Endothelial cell of umbilical vein (primary cell): ENCODE measurements around the gene CLDN9. TPM values are rescaled to one million over a fixed set of nuclear protein-coding genes. Genes with fewer than 3 reads are reported as not detected.

Source experiments
- BruUV-seq: library from RNA; stranded (reverse); fragments of 400-500 nt; replicated peaks from 2 replicates; lab custom pipeline; 2021; lab: Mats Ljungman, UMichigan
- CTCF ChIA-PET: fragments of 300-600, 350-600 bp; sonication (Branson Sonifier 250); formaldehyde crosslinking; loops from one replicate; lab custom pipeline; 2021; ENCODE audit warnings: antibody characterized with exemption, inconsistent platforms; lab: Charles Lee
- POLR2A ChIA-PET: fragments of 300-600, 350-600 bp; sonication (Branson Sonifier 250); formaldehyde crosslinking; loops from one replicate; lab custom pipeline; 2021; ENCODE audit warnings: antibody characterized with exemption, inconsistent platforms; lab: Charles Lee
- DNase-seq: peaks from one replicate; pipeline ENCODE4 v3.0.0-alpha.2; 2011; ENCODE audit warnings: low read depth, low spot score
- FAIRE-seq: peaks from 2 replicates; lab custom pipeline; 2011; peaks lifted over from hg19 to GRCh38; lab: Jason Lieb, UNC
- H2AFZ ChIP-seq: 2 replicates; pipeline ENCODE4 v1.6.0; 2012; ENCODE audit warnings: low read depth, low read length, control low read depth, inconsistent platforms
- H3K27ac ChIP-seq: 2 replicates; pipeline ENCODE4 v1.5.1; 2011; ENCODE audit warnings: low read depth, mild to moderate bottlenecking, control low read depth, low read length, moderate library complexity; ENCODE audit not compliant: insufficient read depth
- H3K27me3 ChIP-seq, 2 experiments: 2 replicates each; pipeline versions ENCODE4 v1.6.0 to v1.6.1; 2011; ENCODE audit warnings: low read length in 2 of 2, mixed read lengths in 1 of 2; ENCODE audit not compliant: control insufficient read depth in 2 of 2, insufficient read depth in 2 of 2
- H3K36me3 ChIP-seq, 2 experiments: 2 replicates in 1 of 2; 3 replicates in 1 of 2; pipeline ENCODE4 v1.5.1; 2011; ENCODE audit warnings: low read length in 2 of 2, mild to moderate bottlenecking in 1 of 2, moderate library complexity in 1 of 2; ENCODE audit not compliant: control insufficient read depth in 2 of 2, insufficient read depth in 2 of 2; ENCODE audit errors: extremely low read depth in 1 of 2
- H3K4me1 ChIP-seq: 3 replicates; pipeline ENCODE4 v1.5.1; 2011; ENCODE audit warnings: mild to moderate bottlenecking, low read length; ENCODE audit not compliant: control insufficient read depth, insufficient read depth; ENCODE audit errors: extremely low read depth
- H3K4me2 ChIP-seq: 2 replicates; pipeline ENCODE4 v1.6.1; 2011; ENCODE audit warnings: low read length, control low read depth, mixed read lengths; ENCODE audit not compliant: insufficient read depth
- H3K4me3 ChIP-seq, 3 experiments: fragments of 200-600 bp in 1 of 3; sonication (generic), shearing (Covaris generic) in 1 of 3; replicated peaks in 1 of 3; 2 replicates each; pipeline ENCODE4 v1.5.1; 2011 to 2016; ENCODE audit warnings: control low read depth in 3 of 3, low read length in 3 of 3, mild to moderate bottlenecking in 2 of 3, inconsistent platforms in 1 of 3, low read depth in 1 of 3, moderate library complexity in 1 of 3; ENCODE audit not compliant: insufficient read depth in 1 of 3
- H3K79me2 ChIP-seq: 2 replicates; pipeline ENCODE4 v1.6.0; 2012; ENCODE audit warnings: low read length, inconsistent platforms; ENCODE audit not compliant: control insufficient read depth, insufficient read depth
- H3K9ac ChIP-seq: replicated peaks from 2 replicates; pipeline ENCODE3; 2011; ENCODE audit warnings: low read length, control low read depth; ENCODE audit not compliant: insufficient read depth; ENCODE audit errors: extremely low read depth
- H3K9me1 ChIP-seq: replicated peaks from 3 replicates; pipeline ENCODE4 v1.6.0; 2011; ENCODE audit warnings: mild to moderate bottlenecking, low read length; ENCODE audit not compliant: control insufficient read depth, insufficient read depth; ENCODE audit errors: extremely low read depth
- H3K9me3 ChIP-seq: replicated peaks from 2 replicates; pipeline ENCODE4 v1.5.1; 2012; ENCODE audit warnings: low read length, inconsistent platforms; ENCODE audit not compliant: control insufficient read depth, insufficient read depth
- H4K20me1 ChIP-seq: replicated peaks from 2 replicates; pipeline ENCODE3; 2011; ENCODE audit warnings: mild to moderate bottlenecking, low read length; ENCODE audit not compliant: control insufficient read depth, insufficient read depth; ENCODE audit errors: extremely low read depth
- EZH2 ChIP-seq: IDR thresholded peaks from 2 replicates; pipeline ENCODE4 v1.6.1; 2012; ENCODE audit warnings: borderline replicate concordance, low read depth, mild to moderate bottlenecking, moderate library complexity, low read length, inconsistent platforms; ENCODE audit not compliant: severe bottlenecking
- FOS ChIP-seq: IDR thresholded peaks from 2 replicates; pipeline ENCODE4 v1.6.1; 2011; ENCODE audit warnings: mild to moderate bottlenecking, low read length, moderate library complexity, borderline replicate concordance; ENCODE audit not compliant: insufficient read depth
- MAX ChIP-seq: IDR thresholded peaks from 2 replicates; pipeline ENCODE4 v1.6.1; 2011; ENCODE audit not compliant: insufficient read depth, insufficient read length
- dilution Hi-C: fragments of 300-500 bp; cut with MboI; formaldehyde crosslinking; loops from one replicate; pipeline ENCODE4 v1.15.0; 2019; ENCODE audit warnings: low sequenced_read_pairs; ENCODE audit not compliant: extremely low pct_ligation_motif_present
- intact Hi-C: fragments of 100-400 bp; cut with micrococcal nuclease; formaldehyde crosslinking; loops from one replicate; pipeline ENCODE4 v1.10.0; 2022
- polyA plus RNA-seq, 4 experiments: library from polyadenylated mRNA; depleted of rRNA in 3 of 4; stranded (reverse) in 3 of 4; unstranded in 1 of 4; fragments of >200 nt; gene quantifications; 2 replicates each; pipeline versions ENCODE4 v1.2.1 to v1.2.3, GENCODE V29; 2011 to 2012; ENCODE audit warnings: missing spikeins in 1 of 4
- total RNA-seq: library from RNA; stranded (reverse); gene quantifications from 2 replicates; pipeline ENCODE4 v1.2.3, GENCODE V29; 2021

Gene CLDN9
- total and polyA plus RNA-seq, 2 donors (not counting 3 experiments of a cell fraction or from before 2014, with no cell fraction given) = 0.06 TPM; not detected in 1

- Histone ChIP-seq H3K79me2 (no peaks in the 10 kb centered on the region), H3K4me3 (no peak overlapping the region), H3K4me1 (no peaks in the 10 kb centered on the region), H3K4me2 (no peak overlapping the region), H3K27ac (no peak overlapping the region), H3K9me3 (no peaks in the 10 kb centered on the region), H3K9me1 (no peaks in the 10 kb centered on the region), H4K20me1 (no peaks in the 10 kb centered on the region), H3K36me3 (no peaks in the 10 kb centered on the region), H3K9ac (no peak overlapping the region), H3K27me3 (peaks cover 54% of the 10 kb centered on the region in 2 experiments), H2AFZ (no peak overlapping the region)
- DNase-seq (no peak), FAIRE-seq (no peak)
- ChIA-PET CTCF (interaction anchor here (1.6 to 8.5 kb wide), 2 partner anchors 23 to 92 kb away, joined by 4 to 138 read pairs; no protein-coding TSS in a partner anchor), POLR2A (no interaction called here)
- intact Hi-C loops (no loop called here), dilution Hi-C loops (no loop called here)
- BruUV-seq = no TSS peak
- peak; percentile 99 for TF ChIP-seq EZH2
- no peak for TF ChIP-seq FOS
These were observed 23.4 kb downstream of the CLDN9 start for GRCh38 chr16:3035972-3036725.

GRCh38 chr16:3036726-3037315, 24.1 kb downstream of the CLDN9 start, which contains the start of gene BICDL2:
TSS of gene BICDL2 (minus strand) at chr16:3036944. CDS start at chr16:3035496, 1,448 bp downstream.
- ChIA-PET CTCF (no interaction called here), POLR2A (no interaction called here)
- intact Hi-C loops (no loop called here), dilution Hi-C loops (no loop called here)
- H3K27me3 ChIP-seq = peaks cover 54% of the 10 kb centered on the region in 2 experiments
- no peak within 1 kb of the TSS for H3K4me2 ChIP-seq
- no peak within 1 kb of the TSS for H3K4me3 ChIP-seq
- FAIRE-seq (no peak), DNase-seq (no peak)
- no TSS peak for BruUV-seq
- H4K20me1 ChIP-seq = no peaks in the 10 kb centered on the region
- H3K4me1 ChIP-seq = no peaks in the 10 kb centered on the region
- no peaks in the 10 kb centered on the region for H3K9me3 ChIP-seq
- H3K79me2 ChIP-seq = no peaks in the 10 kb centered on the region
- no peaks in the 10 kb centered on the region for H3K36me3 ChIP-seq
- H3K9ac ChIP-seq = no peak within 1 kb of the TSS
- H3K9me1 ChIP-seq = no peaks in the 10 kb centered on the region
- H2AFZ ChIP-seq = no peak within 1 kb of the TSS
- H3K27ac ChIP-seq = no peak within 1 kb of the TSS
- no peak for TF ChIP-seq MAX
- peak; percentile 42 for TF ChIP-seq EZH2
